SW 1271 (cell line): ENCODE measurements around the gene PBX3.

Source experiments
- DNase-seq, 2 experiments: peaks; one replicate each; lab custom pipeline; 2025; lab: John Stamatoyannopoulos, UW

The PBX3 gene

GRCh38 chr9:125996791-125997190 is 249.6 kb downstream of the PBX3 start:
- DNase-seq = no peak

GRCh38 chr9:125997196-125997823 is 250.1 kb downstream of the PBX3 start:
- no peak for DNase-seq

DNA sequence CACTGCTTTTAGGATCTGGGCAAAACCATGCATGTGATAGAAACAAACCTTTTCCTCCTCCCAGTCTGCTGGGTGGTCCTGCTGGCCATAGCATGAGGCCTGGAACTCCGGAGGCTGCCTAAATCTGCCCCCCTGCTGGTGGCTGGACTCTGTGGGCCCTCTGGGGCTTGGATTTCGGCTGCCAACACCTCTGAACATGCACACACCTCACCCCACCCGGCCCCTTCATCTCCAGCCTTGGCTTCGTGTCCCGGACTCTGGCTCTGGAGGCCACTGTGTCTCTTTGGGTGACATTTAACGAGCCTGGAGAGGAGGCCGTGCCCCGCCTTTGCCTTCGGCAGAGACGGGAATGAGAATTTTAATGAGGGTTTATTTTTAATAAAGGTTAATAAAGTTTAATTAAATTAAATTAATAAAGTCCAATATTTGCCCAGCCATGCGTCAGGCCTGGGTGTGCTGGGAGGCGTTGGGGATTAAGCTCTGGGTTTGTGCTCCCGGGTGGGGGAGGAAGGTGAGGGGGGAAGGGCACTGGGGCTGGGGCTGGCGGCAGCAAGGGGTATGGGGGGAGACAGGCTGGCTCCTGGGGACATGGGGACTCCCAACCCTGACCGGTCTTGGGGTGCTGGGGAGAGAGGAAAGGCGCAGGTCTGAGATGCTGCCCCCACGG is 251.8 kb downstream of the PBX3 start:
- no peak for DNase-seq

DNA sequence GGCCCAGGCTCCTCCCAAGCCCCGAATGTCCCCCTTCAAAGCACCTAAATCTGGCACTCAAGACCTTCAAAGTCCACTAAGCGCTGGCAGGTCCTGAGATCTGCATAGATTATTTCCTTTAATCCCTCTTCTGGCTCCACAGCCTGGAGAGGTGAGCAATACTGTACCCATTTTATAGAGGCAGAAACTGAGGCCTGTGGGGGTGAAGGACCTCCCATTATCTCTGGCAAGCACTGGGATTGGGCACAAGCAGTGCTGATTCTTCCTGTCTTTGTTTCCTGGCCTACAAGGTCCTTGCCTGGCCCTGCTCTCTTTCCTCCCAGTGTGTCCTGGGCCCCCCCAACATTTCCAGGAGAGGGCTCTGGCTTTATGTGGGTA is 252.3 kb downstream of the PBX3 start:
- DNase-seq = no peak

- no peak for DNase-seq
Measured at GRCh38 chr9:126000256-126000655, 253.1 kb downstream of the PBX3 start.

DNA sequence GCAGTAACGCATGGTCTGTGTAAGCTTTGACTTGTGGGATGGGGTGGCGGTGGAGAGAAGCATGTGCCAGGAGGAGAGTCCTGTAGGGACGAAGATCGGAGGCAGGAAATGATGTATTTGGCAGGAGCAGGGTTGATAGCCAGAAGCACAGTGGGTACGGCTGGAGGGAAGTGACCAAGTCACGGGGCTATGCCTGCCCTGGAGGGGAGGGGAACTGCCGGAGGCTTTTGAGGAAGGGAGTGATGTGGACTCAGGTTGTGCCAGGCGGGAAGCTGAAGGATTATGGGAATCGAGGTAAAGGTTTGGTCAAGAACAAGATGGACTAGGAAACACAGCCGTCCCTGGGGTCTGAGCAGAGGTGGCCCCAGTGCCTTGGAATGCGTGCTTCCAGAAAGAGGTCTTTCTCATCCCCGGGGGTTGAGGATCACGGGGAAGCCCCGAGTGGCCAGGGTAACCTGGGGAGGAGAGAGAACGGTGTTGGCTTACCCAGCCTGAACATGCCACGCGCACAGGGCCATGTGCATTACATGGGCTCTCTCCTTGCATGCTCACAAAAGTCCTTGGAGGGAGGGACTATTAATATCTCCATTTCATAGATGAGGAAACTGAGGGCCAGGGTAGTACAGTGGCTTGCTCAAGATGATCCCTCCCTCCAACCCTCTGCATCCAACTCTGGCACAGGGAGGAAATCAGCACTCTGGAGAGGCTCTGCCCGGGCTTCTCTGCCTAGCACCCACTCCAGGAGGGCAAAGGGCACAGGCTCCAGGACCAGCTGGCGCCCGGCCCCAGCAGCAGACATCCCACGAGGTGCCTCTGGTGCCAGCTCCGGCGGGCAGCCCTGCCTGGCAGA is 253.8 kb downstream of the PBX3 start:
- DNase-seq = no peak

- DNase-seq = no peak
Measured at GRCh38 chr9:126001581-126002225, 254.5 kb downstream of the PBX3 start.

- DNase-seq = no peak
Measured at GRCh38 chr9:126002476-126003350, 255.5 kb downstream of the PBX3 start.

GRCh38 chr9:126009047-126009446 is 261.9 kb downstream of the PBX3 start:
- DNase-seq = peak in 1 of 2 experiments; percentile 13

DNA sequence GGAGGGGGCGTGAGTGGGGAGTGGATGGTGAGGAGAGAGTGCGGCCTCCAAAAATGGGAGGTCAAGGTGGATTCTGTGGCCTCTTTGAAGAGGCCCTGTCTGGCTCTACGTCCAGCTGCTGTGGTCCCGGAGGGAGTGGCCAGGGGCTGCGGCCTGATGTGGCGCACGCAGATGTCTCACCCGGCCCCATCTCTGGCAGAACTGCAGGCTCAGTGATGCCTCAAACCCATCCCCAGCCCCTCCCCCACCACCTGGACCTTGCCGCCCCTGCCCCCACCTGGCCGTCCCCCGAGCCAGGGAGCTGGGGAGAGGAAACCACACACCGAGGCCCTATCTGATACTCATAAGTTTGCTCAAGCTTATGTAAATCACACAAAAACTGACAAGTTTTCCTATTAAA is 267.6 kb downstream of the PBX3 start:
- DNase-seq = no peak

DNA sequence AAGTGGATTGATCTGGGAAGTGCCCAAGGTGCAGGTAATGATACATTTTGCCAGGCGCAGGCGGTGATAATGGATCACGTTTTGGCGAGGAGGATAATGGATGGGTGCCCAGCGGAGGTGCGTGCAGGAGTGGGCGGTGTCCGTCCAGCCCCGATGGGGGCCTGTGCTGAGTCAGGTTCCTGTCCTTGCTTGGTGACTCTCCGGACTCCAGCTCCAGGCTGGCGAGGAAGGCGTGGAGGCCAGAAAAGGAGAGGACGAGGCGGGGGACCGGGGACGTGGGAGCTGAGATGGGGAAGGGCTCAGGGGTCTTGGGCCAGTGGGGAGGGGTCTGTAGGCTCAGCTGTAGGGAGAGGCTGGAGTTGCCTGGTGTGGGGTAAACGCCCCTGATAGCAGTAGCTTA is 268.3 kb downstream of the PBX3 start:
- DNase-seq = no peak

- DNase-seq = no peak
Measured at GRCh38 chr9:126016579-126017290, 269.6 kb downstream of the PBX3 start.
